ENCODE results near the gene BOC. TPM values are rescaled to one million over a fixed set of nuclear protein-coding genes. Genes with fewer than 3 reads are reported as not detected.

Gene BOC
- total and polyA plus RNA-seq, 2 donors (not counting 3 experiments of a cell fraction or from before 2014, with no cell fraction given) = 0.07 TPM; not detected in 1

- POLR2A ChIA-PET = no interaction called here
- FAIRE-seq (no peak), DNase-seq (ENCODE audit: low read depth, low spot score) (no peak)
- Histone ChIP-seq H3K4me3 (replicated peaks in 1 of 3; ENCODE audit: insufficient read depth in 1 of 3, low read depth in 1 of 3, low read length in 3 of 3) (no peak overlapping the region), H3K27ac (ENCODE audit: insufficient read depth, low read depth, low read length) (no peak overlapping the region), H2AFZ (ENCODE audit: low read depth, low read length) (no peak overlapping the region), H3K4me1 (ENCODE audit: control insufficient read depth, extremely low read depth, insufficient read depth, low read length) (no peaks in the 10 kb centered on the region), H3K9me1 (replicated peaks; ENCODE audit: control insufficient read depth, extremely low read depth, insufficient read depth, low read length) (no peaks in the 10 kb centered on the region), H3K9me3 (replicated peaks; ENCODE audit: control insufficient read depth, insufficient read depth, low read length) (no peaks in the 10 kb centered on the region), H4K20me1 (replicated peaks; ENCODE audit: control insufficient read depth, extremely low read depth, insufficient read depth, low read length) (no peaks in the 10 kb centered on the region), H3K27me3 (ENCODE audit: control insufficient read depth in 2 of 2, insufficient read depth in 2 of 2, low read length in 2 of 2) (peaks cover 0 to 2% of the 10 kb centered on the region in 2 experiments), H3K9ac (replicated peaks; ENCODE audit: extremely low read depth, insufficient read depth, low read length) (no peak overlapping the region), H3K4me2 (ENCODE audit: insufficient read depth, low read length) (no peak overlapping the region), H3K79me2 (ENCODE audit: control insufficient read depth, insufficient read depth, low read length) (no peaks in the 10 kb centered on the region), H3K36me3 (ENCODE audit: control insufficient read depth in 2 of 2, extremely low read depth in 1 of 2, insufficient read depth in 2 of 2, low read length in 2 of 2) (no peaks in the 10 kb centered on the region)
- CTCF ChIA-PET = interaction anchor here (1.3 kb wide), 1 partner anchor 25 kb away, joined by 6 read pairs; no protein-coding TSS in a partner anchor
- no peak for TF ChIP-seq FOS (IDR thresholded peaks at IDR 0.05; ENCODE audit: borderline replicate concordance, insufficient read depth, low read length)
- TF ChIP-seq MAX (IDR thresholded peaks at IDR 0.05; ENCODE audit: insufficient read depth, insufficient read length) = no peak
- TF ChIP-seq JUN (IDR thresholded peaks at IDR 0.05; ENCODE audit: borderline replicate concordance, insufficient read depth, insufficient read length, low read depth) = no peak
- no peak for TF ChIP-seq GATA2 (IDR thresholded peaks at IDR 0.05; ENCODE audit: insufficient read depth, insufficient read length, low read depth, low read length)
- no peak for TF ChIP-seq EZH2 (IDR thresholded peaks at IDR 0.05; ENCODE audit: borderline replicate concordance, low read depth, low read length, severe bottlenecking)
- TF ChIP-seq POLR2AphosphoS5 (IDR thresholded peaks at IDR 0.05; ENCODE audit: insufficient read depth, low read depth, low read length) = no peak
- no peak for TF ChIP-seq CTCF (IDR thresholded peaks at IDR 0.05; ENCODE audit: extremely low read depth in 1 of 2, insufficient read depth in 1 of 2, low read depth in 1 of 2, low read length in 2 of 2)
- TF ChIP-seq MYC (IDR thresholded peaks at IDR 0.05; ENCODE audit: low read depth, low read length) = no peak
- no peak for TF ChIP-seq POLR2A (IDR thresholded peaks at IDR 0.05; ENCODE audit: low read depth, low read length)
- intact Hi-C loops (cut with micrococcal nuclease) = no loop called here
- dilution Hi-C loops (cut with MboI; ENCODE audit: extremely low pct_ligation_motif_present, low sequenced_read_pairs) = no loop called here
- BruUV-seq (replicated peaks) = no TSS peak
Observed at GRCh38 chr3:113263020-113263419, 51.7 kb downstream of the BOC start.

Data from endothelial cell of umbilical vein (primary cell).